K562 (cell line): ENCODE measurements around the gene RDH8.

Experiments
- EP300 ChIP-seq: IDR thresholded peaks from 2 replicates; pipeline ENCODE4 v1.6.1; 2012; ENCODE audit warnings: low read length, improper control_type of control experiment
- EZH2 ChIP-seq: IDR thresholded peaks from 2 replicates; pipeline ENCODE4 v1.6.1; 2012; ENCODE audit warnings: low read depth, mild to moderate bottlenecking, inconsistent platforms, low read length, borderline replicate concordance
- FOXA1 ChIP-seq: fragments of 450-650 bp; IDR thresholded peaks from 2 replicates; pipeline ENCODE4 v1.6.1; 2016; ENCODE audit warnings: mild to moderate bottlenecking, borderline replicate concordance
- FOXK1 ChIP-seq: sonication (generic); formaldehyde crosslinking; IDR thresholded peaks from 2 replicates; pipeline ENCODE4 v1.8.0; 2022; ENCODE audit warnings: missing genetic modification reagents, mild to moderate bottlenecking, borderline replicate concordance
- NFIC ChIP-seq: fragments of 450-650 bp; IDR thresholded peaks from 2 replicates; pipeline ENCODE4 v1.6.1; 2017; ENCODE audit warnings: mild to moderate bottlenecking, inconsistent platforms
- RFX1 ChIP-seq: fragments of 450-650 bp; IDR thresholded peaks from 2 replicates; pipeline ENCODE4 v1.6.1; 2016; ENCODE audit warnings: mild to moderate bottlenecking, moderate library complexity
- ZEB2 ChIP-seq: fragments of 450-650 bp; IDR thresholded peaks from 2 replicates; pipeline ENCODE4 v1.6.1; 2016
- ZNF707 ChIP-seq: fragments of 250-450 bp; sonication (Bioruptor Pico); conservative IDR thresholded peaks from 2 replicates; pipeline ENCODE4 v1.8.0; 2022; ENCODE audit warnings: inconsistent platforms, mild to moderate bottlenecking, moderate library complexity
- TF ChIP-seq, protein P1 (sequence below): sonication (generic); formaldehyde crosslinking; IDR thresholded peaks from 2 replicates; pipeline ENCODE4 v1.8.0; 2022; ENCODE audit warnings: missing genetic modification reagents, mild to moderate bottlenecking, borderline replicate concordance
- TF ChIP-seq, protein P2 (sequence below): sonication (generic); formaldehyde crosslinking; IDR thresholded peaks from 2 replicates; pipeline ENCODE4 v1.8.0; 2022; ENCODE audit warnings: mild to moderate bottlenecking, missing genetic modification reagents, borderline replicate concordance
- TF ChIP-seq, protein P3 (sequence below): fragments of 450-650 bp; formaldehyde crosslinking; IDR thresholded peaks from 2 replicates; pipeline ENCODE4 v1.4.0; 2020; ENCODE audit warnings: mild to moderate bottlenecking, moderate library complexity
- TF ChIP-seq, protein P4 (sequence below): IDR thresholded peaks from 3 replicates; pipeline ENCODE4 v1.6.1; 2011; ENCODE audit warnings: borderline replicate concordance, mild to moderate bottlenecking; ENCODE audit not compliant: insufficient read length, insufficient read depth

GRCh38 chr19:9966448-9966847, 46.8 kb upstream of the RDH8 start:
- TF ChIP-seq, protein P1, sequence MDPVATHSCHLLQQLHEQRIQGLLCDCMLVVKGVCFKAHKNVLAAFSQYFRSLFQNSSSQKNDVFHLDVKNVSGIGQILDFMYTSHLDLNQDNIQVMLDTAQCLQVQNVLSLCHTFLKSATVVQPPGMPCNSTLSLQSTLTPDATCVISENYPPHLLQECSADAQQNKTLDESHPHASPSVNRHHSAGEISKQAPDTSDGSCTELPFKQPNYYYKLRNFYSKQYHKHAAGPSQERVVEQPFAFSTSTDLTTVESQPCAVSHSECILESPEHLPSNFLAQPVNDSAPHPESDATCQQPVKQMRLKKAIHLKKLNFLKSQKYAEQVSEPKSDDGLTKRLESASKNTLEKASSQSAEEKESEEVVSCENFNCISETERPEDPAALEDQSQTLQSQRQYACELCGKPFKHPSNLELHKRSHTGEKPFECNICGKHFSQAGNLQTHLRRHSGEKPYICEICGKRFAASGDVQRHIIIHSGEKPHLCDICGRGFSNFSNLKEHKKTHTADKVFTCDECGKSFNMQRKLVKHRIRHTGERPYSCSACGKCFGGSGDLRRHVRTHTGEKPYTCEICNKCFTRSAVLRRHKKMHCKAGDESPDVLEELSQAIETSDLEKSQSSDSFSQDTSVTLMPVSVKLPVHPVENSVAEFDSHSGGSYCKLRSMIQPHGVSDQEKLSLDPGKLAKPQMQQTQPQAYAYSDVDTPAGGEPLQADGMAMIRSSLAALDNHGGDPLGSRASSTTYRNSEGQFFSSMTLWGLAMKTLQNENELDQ (CRISPR knock-in tag): no peak
- TF ChIP-seq EZH2 (no peak), FOXK1 (CRISPR knock-in tag) (no peak), NFIC (no peak), RFX1 (no peak), EP300 (no peak), ZNF707 (no peak), FOXA1 (no peak), ZEB2 (no peak)
- TF ChIP-seq, protein P2, sequence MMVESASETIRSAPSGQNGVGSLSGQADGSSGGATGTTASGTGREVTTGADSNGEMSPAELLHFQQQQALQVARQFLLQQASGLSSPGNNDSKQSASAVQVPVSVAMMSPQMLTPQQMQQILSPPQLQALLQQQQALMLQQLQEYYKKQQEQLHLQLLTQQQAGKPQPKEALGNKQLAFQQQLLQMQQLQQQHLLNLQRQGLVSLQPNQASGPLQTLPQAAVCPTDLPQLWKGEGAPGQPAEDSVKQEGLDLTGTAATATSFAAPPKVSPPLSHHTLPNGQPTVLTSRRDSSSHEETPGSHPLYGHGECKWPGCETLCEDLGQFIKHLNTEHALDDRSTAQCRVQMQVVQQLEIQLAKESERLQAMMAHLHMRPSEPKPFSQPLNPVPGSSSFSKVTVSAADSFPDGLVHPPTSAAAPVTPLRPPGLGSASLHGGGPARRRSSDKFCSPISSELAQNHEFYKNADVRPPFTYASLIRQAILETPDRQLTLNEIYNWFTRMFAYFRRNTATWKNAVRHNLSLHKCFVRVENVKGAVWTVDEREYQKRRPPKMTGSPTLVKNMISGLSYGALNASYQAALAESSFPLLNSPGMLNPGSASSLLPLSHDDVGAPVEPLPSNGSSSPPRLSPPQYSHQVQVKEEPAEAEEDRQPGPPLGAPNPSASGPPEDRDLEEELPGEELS (CRISPR knock-in tag): no peak
- TF ChIP-seq, protein P3, sequence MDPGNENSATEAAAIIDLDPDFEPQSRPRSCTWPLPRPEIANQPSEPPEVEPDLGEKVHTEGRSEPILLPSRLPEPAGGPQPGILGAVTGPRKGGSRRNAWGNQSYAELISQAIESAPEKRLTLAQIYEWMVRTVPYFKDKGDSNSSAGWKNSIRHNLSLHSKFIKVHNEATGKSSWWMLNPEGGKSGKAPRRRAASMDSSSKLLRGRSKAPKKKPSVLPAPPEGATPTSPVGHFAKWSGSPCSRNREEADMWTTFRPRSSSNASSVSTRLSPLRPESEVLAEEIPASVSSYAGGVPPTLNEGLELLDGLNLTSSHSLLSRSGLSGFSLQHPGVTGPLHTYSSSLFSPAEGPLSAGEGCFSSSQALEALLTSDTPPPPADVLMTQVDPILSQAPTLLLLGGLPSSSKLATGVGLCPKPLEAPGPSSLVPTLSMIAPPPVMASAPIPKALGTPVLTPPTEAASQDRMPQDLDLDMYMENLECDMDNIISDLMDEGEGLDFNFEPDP (CRISPR knock-in tag): no peak
- TF ChIP-seq, protein P4, sequence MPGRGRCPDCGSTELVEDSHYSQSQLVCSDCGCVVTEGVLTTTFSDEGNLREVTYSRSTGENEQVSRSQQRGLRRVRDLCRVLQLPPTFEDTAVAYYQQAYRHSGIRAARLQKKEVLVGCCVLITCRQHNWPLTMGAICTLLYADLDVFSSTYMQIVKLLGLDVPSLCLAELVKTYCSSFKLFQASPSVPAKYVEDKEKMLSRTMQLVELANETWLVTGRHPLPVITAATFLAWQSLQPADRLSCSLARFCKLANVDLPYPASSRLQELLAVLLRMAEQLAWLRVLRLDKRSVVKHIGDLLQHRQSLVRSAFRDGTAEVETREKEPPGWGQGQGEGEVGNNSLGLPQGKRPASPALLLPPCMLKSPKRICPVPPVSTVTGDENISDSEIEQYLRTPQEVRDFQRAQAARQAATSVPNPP: no peak
